Measurements from ENCODE around the gene DSC1. TPM values are rescaled to one million over a fixed set of nuclear protein-coding genes. Genes with fewer than 3 reads are reported as not detected.

DSC1 gene
- total and polyA plus RNA-seq, 2 experiments from 2014 or later, result not detected

- Histone ChIP-seq H2AFZ (no peak overlapping the region), H3K27ac (ENCODE audit: low read depth) (no peak overlapping the region), H3K4me3 (no peak overlapping the region), H3K4me1 (ENCODE audit: insufficient read depth) (no peaks in the 10 kb centered on the region), H3K9me2 (ENCODE audit: insufficient read depth) (no peaks in the 10 kb centered on the region), H3K36me3 (ENCODE audit: insufficient read depth) (peaks cover 13% of the 10 kb centered on the region; the same call in 1 of the 2 replicates), H3F3A (replicated peaks; ENCODE audit: low read depth) (no peaks in the 10 kb centered on the region), H3K79me2 (replicated peaks; ENCODE audit: insufficient read depth) (peaks cover 43% of the 10 kb centered on the region), H3K4me2 (no peak overlapping the region), H3K27me3 (ENCODE audit: insufficient read depth) (no peaks in the 10 kb centered on the region), H4K20me1 (replicated peaks; ENCODE audit: insufficient read depth) (no peaks in the 10 kb centered on the region)
- ATAC-seq (no peak), DNase-seq (ENCODE audit: low spot score) (no peak)
- H3K4me3 Mint-ChIP-seq, result no peak overlapping the region
- H3K36me3 Mint-ChIP-seq (ENCODE audit: low read depth), result peaks cover 31% of the 10 kb centered on the region
- TF ChIP-seq, protein P1, sequence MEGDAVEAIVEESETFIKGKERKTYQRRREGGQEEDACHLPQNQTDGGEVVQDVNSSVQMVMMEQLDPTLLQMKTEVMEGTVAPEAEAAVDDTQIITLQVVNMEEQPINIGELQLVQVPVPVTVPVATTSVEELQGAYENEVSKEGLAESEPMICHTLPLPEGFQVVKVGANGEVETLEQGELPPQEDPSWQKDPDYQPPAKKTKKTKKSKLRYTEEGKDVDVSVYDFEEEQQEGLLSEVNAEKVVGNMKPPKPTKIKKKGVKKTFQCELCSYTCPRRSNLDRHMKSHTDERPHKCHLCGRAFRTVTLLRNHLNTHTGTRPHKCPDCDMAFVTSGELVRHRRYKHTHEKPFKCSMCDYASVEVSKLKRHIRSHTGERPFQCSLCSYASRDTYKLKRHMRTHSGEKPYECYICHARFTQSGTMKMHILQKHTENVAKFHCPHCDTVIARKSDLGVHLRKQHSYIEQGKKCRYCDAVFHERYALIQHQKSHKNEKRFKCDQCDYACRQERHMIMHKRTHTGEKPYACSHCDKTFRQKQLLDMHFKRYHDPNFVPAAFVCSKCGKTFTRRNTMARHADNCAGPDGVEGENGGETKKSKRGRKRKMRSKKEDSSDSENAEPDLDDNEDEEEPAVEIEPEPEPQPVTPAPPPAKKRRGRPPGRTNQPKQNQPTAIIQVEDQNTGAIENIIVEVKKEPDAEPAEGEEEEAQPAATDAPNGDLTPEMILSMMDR (conservative IDR thresholded peaks at IDR 0.05; ENCODE audit: low read depth in 2 of 2), result no peak
- H3K4me1 Mint-ChIP-seq, result peaks cover 6% of the 10 kb centered on the region; the same call in 2 of the 3 replicates
- no peak overlapping the region for H3K27ac Mint-ChIP-seq
- no peaks in the 10 kb centered on the region; the same call in 2 of the 3 replicates for H3K9me3 Mint-ChIP-seq
- peaks cover 3% of the 10 kb centered on the region for H3K27me3 Mint-ChIP-seq (ENCODE audit: insufficient read depth, low read depth, poor library complexity)
Observed at GRCh38 chr18:31093294-31093693, 69.4 kb downstream of the DSC1 start.

- Histone ChIP-seq H3K4me2 (no peak overlapping the region), H2AFZ (no peak overlapping the region), H3K27me3 (ENCODE audit: insufficient read depth) (no peaks in the 10 kb centered on the region), H3F3A (replicated peaks; ENCODE audit: low read depth) (no peaks in the 10 kb centered on the region), H3K79me2 (replicated peaks; ENCODE audit: insufficient read depth) (peaks cover 23% of the 10 kb centered on the region), H3K4me1 (ENCODE audit: insufficient read depth) (no peaks in the 10 kb centered on the region), H3K27ac (ENCODE audit: low read depth) (no peak overlapping the region), H3K4me3 (no peak overlapping the region), H4K20me1 (replicated peaks; ENCODE audit: insufficient read depth) (no peaks in the 10 kb centered on the region), H3K9me2 (ENCODE audit: insufficient read depth) (no peaks in the 10 kb centered on the region), H3K36me3 (ENCODE audit: insufficient read depth) (peaks cover 18% of the 10 kb centered on the region; the same call in 1 of the 2 replicates)
- Mint-ChIP-seq H3K36me3 (ENCODE audit: low read depth) (peaks cover 42% of the 10 kb centered on the region), H3K4me3 (no peak overlapping the region), H3K4me1 (peaks cover 6% of the 10 kb centered on the region; the same call in 2 of the 3 replicates), H3K27me3 (ENCODE audit: insufficient read depth, low read depth, poor library complexity) (peaks cover 3% of the 10 kb centered on the region), H3K9me3 (no peaks in the 10 kb centered on the region; the same call in 2 of the 3 replicates), H3K27ac (no peak overlapping the region)
- no peak for DNase-seq (ENCODE audit: low spot score)
- no peak for ATAC-seq
- TF ChIP-seq, protein P2, sequence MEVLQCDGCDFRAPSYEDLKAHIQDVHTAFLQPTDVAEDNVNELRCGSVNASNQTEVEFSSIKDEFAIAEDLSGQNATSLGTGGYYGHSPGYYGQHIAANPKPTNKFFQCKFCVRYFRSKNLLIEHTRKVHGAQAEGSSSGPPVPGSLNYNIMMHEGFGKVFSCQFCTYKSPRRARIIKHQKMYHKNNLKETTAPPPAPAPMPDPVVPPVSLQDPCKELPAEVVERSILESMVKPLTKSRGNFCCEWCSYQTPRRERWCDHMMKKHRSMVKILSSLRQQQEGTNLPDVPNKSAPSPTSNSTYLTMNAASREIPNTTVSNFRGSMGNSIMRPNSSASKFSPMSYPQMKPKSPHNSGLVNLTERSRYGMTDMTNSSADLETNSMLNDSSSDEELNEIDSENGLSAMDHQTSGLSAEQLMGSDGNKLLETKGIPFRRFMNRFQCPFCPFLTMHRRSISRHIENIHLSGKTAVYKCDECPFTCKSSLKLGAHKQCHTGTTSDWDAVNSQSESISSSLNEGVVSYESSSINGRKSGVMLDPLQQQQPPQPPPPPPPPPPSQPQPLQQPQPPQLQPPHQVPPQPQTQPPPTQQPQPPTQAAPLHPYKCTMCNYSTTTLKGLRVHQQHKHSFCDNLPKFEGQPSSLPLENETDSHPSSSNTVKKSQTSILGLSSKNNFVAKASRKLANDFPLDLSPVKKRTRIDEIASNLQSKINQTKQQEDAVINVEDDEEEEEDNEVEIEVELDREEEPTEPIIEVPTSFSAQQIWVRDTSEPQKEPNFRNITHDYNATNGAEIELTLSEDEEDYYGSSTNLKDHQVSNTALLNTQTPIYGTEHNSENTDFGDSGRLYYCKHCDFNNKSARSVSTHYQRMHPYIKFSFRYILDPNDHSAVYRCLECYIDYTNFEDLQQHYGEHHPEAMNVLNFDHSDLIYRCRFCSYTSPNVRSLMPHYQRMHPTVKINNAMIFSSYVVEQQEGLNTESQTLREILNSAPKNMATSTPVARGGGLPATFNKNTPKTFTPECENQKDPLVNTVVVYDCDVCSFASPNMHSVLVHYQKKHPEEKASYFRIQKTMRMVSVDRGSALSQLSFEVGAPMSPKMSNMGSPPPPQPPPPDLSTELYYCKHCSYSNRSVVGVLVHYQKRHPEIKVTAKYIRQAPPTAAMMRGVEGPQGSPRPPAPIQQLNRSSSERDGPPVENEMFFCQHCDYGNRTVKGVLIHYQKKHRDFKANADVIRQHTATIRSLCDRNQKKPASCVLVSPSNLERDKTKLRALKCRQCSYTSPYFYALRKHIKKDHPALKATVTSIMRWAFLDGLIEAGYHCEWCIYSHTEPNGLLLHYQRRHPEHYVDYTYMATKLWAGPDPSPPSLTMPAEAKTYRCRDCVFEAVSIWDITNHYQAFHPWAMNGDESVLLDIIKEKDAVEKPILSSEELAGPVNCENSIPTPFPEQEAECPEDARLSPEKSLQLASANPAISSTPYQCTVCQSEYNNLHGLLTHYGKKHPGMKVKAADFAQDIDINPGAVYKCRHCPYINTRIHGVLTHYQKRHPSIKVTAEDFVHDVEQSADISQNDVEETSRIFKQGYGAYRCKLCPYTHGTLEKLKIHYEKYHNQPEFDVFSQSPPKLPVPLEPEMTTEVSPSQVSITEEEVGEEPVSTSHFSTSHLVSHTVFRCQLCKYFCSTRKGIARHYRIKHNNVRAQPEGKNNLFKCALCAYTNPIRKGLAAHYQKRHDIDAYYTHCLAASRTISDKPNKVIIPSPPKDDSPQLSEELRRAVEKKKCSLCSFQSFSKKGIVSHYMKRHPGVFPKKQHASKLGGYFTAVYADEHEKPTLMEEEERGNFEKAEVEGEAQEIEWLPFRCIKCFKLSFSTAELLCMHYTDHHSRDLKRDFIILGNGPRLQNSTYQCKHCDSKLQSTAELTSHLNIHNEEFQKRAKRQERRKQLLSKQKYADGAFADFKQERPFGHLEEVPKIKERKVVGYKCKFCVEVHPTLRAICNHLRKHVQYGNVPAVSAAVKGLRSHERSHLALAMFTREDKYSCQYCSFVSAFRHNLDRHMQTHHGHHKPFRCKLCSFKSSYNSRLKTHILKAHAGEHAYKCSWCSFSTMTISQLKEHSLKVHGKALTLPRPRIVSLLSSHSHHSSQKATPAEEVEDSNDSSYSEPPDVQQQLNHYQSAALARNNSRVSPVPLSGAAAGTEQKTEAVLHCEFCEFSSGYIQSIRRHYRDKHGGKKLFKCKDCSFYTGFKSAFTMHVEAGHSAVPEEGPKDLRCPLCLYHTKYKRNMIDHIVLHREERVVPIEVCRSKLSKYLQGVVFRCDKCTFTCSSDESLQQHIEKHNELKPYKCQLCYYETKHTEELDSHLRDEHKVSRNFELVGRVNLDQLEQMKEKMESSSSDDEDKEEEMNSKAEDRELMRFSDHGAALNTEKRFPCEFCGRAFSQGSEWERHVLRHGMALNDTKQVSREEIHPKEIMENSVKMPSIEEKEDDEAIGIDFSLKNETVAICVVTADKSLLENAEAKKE (CRISPR knock-in tag; IDR thresholded peaks at IDR 0.05), result no peak
- no peak for TF ChIP-seq EZH2 (IDR thresholded peaks at IDR 0.05; ENCODE audit: low read depth, unreplicated experiment)
- TF ChIP-seq, protein P3, sequence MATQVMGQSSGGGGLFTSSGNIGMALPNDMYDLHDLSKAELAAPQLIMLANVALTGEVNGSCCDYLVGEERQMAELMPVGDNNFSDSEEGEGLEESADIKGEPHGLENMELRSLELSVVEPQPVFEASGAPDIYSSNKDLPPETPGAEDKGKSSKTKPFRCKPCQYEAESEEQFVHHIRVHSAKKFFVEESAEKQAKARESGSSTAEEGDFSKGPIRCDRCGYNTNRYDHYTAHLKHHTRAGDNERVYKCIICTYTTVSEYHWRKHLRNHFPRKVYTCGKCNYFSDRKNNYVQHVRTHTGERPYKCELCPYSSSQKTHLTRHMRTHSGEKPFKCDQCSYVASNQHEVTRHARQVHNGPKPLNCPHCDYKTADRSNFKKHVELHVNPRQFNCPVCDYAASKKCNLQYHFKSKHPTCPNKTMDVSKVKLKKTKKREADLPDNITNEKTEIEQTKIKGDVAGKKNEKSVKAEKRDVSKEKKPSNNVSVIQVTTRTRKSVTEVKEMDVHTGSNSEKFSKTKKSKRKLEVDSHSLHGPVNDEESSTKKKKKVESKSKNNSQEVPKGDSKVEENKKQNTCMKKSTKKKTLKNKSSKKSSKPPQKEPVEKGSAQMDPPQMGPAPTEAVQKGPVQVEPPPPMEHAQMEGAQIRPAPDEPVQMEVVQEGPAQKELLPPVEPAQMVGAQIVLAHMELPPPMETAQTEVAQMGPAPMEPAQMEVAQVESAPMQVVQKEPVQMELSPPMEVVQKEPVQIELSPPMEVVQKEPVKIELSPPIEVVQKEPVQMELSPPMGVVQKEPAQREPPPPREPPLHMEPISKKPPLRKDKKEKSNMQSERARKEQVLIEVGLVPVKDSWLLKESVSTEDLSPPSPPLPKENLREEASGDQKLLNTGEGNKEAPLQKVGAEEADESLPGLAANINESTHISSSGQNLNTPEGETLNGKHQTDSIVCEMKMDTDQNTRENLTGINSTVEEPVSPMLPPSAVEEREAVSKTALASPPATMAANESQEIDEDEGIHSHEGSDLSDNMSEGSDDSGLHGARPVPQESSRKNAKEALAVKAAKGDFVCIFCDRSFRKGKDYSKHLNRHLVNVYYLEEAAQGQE (IDR thresholded peaks at IDR 0.05; ENCODE audit: unreplicated experiment), result no peak
- no peak for TF ChIP-seq CREB1 (CRISPR knock-in tag; IDR thresholded peaks at IDR 0.05; ENCODE audit: low read depth)
- no peak for TF ChIP-seq STAT1 (IDR thresholded peaks at IDR 0.05; ENCODE audit: unreplicated experiment)
- TF ChIP-seq NANOG (IDR thresholded peaks at IDR 0.05; ENCODE audit: borderline replicate concordance), result no peak
- no peak for TF ChIP-seq POLR2AphosphoS5 (IDR thresholded peaks at IDR 0.05; ENCODE audit: low read depth)
- TF ChIP-seq ZNF331 (CRISPR knock-in tag; IDR thresholded peaks at IDR 0.05; ENCODE audit: low read depth), result no peak
Observed at GRCh38 chr18:31091350-31091749, 71.3 kb downstream of the DSC1 start.
